ENCODE data around the gene CWC27. TPM values are rescaled to one million over a fixed set of nuclear protein-coding genes. Genes with fewer than 3 reads are reported as not detected.

CWC27 gene
- total RNA-seq, 1 experiment from 2014 or later: 12.6 TPM

DNA sequence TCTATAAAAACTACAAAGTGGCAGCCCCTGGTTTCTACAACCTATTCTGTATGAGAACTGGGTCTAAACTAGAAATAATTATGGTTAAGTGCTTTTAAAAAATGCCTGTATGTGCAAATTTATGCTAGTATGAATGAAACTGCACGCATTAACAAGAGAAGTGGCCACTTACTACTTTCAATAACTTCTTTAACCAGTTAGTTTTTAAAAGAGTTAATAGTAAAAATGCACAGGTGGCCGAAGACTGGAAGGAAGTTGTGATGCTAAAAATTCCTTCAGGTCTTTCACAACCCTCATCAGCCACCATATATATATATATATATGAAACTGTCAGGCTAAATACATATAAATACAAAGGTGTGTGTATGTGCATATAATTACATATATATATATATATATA lies 41.6 kb upstream of the CWC27 start:
- Histone ChIP-seq H3K9ac (ENCODE audit: low read length) (no peak overlapping the region), H4K20me1 (ENCODE audit: low read length) (no peaks in the 10 kb centered on the region), H3K4me2 (ENCODE audit: low read length) (no peak overlapping the region), H3F3A (ENCODE audit: low read length, unreplicated experiment) (no peaks in the 10 kb centered on the region), H2AFZ (ENCODE audit: low read length) (no peak overlapping the region), H3K9me2 (replicated peaks; ENCODE audit: low read length) (no peaks in the 10 kb centered on the region), H3K27ac (ENCODE audit: low read length) (no peak overlapping the region), H3K27me3 (ENCODE audit: low read length) (no peaks in the 10 kb centered on the region), H3K79me2 (ENCODE audit: low read length) (no peaks in the 10 kb centered on the region), H3K4me1 (ENCODE audit: insufficient read depth, low read length) (no peaks in the 10 kb centered on the region), H3K9me3 (ENCODE audit: low read length) (no peaks in the 10 kb centered on the region), H3K36me3 (ENCODE audit: low read depth, low read length) (no peaks in the 10 kb centered on the region), H3K4me3 (ENCODE audit: low read length) (no peak overlapping the region)
- CTCF ChIA-PET: no interaction called here
- TF ChIP-seq EZH2 (IDR thresholded peaks at IDR 0.05; ENCODE audit: low read length, unreplicated experiment) (no peak), EZH2phosphoT487 (IDR thresholded peaks at IDR 0.05; ENCODE audit: borderline replicate concordance, low read length) (no peak)
- TF ChIP-seq, protein P1, sequence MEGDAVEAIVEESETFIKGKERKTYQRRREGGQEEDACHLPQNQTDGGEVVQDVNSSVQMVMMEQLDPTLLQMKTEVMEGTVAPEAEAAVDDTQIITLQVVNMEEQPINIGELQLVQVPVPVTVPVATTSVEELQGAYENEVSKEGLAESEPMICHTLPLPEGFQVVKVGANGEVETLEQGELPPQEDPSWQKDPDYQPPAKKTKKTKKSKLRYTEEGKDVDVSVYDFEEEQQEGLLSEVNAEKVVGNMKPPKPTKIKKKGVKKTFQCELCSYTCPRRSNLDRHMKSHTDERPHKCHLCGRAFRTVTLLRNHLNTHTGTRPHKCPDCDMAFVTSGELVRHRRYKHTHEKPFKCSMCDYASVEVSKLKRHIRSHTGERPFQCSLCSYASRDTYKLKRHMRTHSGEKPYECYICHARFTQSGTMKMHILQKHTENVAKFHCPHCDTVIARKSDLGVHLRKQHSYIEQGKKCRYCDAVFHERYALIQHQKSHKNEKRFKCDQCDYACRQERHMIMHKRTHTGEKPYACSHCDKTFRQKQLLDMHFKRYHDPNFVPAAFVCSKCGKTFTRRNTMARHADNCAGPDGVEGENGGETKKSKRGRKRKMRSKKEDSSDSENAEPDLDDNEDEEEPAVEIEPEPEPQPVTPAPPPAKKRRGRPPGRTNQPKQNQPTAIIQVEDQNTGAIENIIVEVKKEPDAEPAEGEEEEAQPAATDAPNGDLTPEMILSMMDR (conservative IDR thresholded peaks at IDR 0.05; ENCODE audit: low read depth, low read length): no peak
- BruUV-seq (replicated peaks): no TSS peak
- DNase-seq: no peak
- intact Hi-C loops (cut with micrococcal nuclease): no loop called here
- ATAC-seq: no peak
- POLR2A ChIA-PET (ENCODE audit: unreplicated experiment): interaction anchor here (0.6 kb wide), 1 partner anchor 92 kb away, joined by 3 read pairs; no protein-coding TSS in a partner anchor

DNA sequence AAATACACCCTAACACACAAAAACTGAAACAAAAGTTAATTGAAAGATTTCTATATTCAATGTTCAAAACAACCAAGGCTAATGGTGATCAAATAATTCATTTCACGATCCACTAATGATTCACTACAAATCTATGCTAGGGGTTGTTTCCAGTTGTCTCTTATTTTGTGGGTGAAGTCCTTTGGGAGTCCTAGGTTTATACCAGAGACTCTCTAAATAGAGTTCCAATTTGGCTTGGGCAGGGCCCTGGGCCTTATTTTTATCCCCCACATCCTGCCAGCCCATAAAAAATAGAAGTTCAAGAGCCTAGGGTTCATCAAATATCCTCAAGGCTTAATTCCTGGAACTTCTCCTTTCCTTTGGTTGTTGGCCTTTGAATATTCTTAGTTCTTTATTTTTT lies 26.3 kb upstream of the CWC27 start:
- Histone ChIP-seq H3K27ac (ENCODE audit: low read length) (no peak overlapping the region), H3F3A (ENCODE audit: low read length, unreplicated experiment) (no peaks in the 10 kb centered on the region), H3K79me2 (ENCODE audit: low read length) (no peaks in the 10 kb centered on the region), H2AFZ (ENCODE audit: low read length) (no peak overlapping the region), H3K4me2 (ENCODE audit: low read length) (no peak overlapping the region), H4K20me1 (ENCODE audit: low read length) (no peaks in the 10 kb centered on the region), H3K36me3 (ENCODE audit: low read depth, low read length) (no peaks in the 10 kb centered on the region; the same call in 1 of the 2 replicates), H3K4me3 (ENCODE audit: low read length) (no peak overlapping the region), H3K4me1 (ENCODE audit: insufficient read depth, low read length) (no peaks in the 10 kb centered on the region), H3K9ac (ENCODE audit: low read length) (no peak overlapping the region), H3K9me2 (replicated peaks; ENCODE audit: low read length) (no peaks in the 10 kb centered on the region), H3K9me3 (ENCODE audit: low read length) (no peaks in the 10 kb centered on the region), H3K27me3 (ENCODE audit: low read length) (no peaks in the 10 kb centered on the region)
- BruUV-seq (replicated peaks): no TSS peak
- no peak for ATAC-seq
- POLR2A ChIA-PET (ENCODE audit: unreplicated experiment): no interaction called here
- TF ChIP-seq EZH2phosphoT487 (IDR thresholded peaks at IDR 0.05; ENCODE audit: borderline replicate concordance, low read length) (no peak), EZH2 (IDR thresholded peaks at IDR 0.05; ENCODE audit: low read length, unreplicated experiment) (no peak)
- TF ChIP-seq, protein P1 (conservative IDR thresholded peaks at IDR 0.05; ENCODE audit: low read depth, low read length): no peak
- no peak for DNase-seq
- CTCF ChIA-PET: no interaction called here
- intact Hi-C loops (cut with micrococcal nuclease): no loop called here

GRCh38 chr5:64742821-64743220 lies 25.9 kb upstream of the CWC27 start:
- no peak for DNase-seq

More at GRCh38 chr5:64742821-64743220, 25.9 kb upstream of the CWC27 start:
- no TSS peak for BruUV-seq (replicated peaks)
- H3K9me2 ChIP-seq (replicated peaks; ENCODE audit: low read length): no peaks in the 10 kb centered on the region
- H3K4me2 ChIP-seq (ENCODE audit: low read length): no peak overlapping the region
- no peaks in the 10 kb centered on the region for H3K4me1 ChIP-seq (ENCODE audit: insufficient read depth, low read length)
- intact Hi-C loops (cut with micrococcal nuclease): no loop called here
- ATAC-seq: no peak
- H4K20me1 ChIP-seq (ENCODE audit: low read length): no peaks in the 10 kb centered on the region
- no peaks in the 10 kb centered on the region for H3K27me3 ChIP-seq (ENCODE audit: low read length)
- no peak overlapping the region for H3K9ac ChIP-seq (ENCODE audit: low read length)
- H2AFZ ChIP-seq (ENCODE audit: low read length): no peak overlapping the region
- no peaks in the 10 kb centered on the region for H3K9me3 ChIP-seq (ENCODE audit: low read length)
- H3K36me3 ChIP-seq (ENCODE audit: low read depth, low read length): no peaks in the 10 kb centered on the region; the same call in 1 of the 2 replicates
- no peaks in the 10 kb centered on the region for H3F3A ChIP-seq (ENCODE audit: low read length, unreplicated experiment)
- CTCF ChIA-PET: no interaction called here
- POLR2A ChIA-PET (ENCODE audit: unreplicated experiment): no interaction called here
- H3K4me3 ChIP-seq (ENCODE audit: low read length): no peak overlapping the region
- H3K79me2 ChIP-seq (ENCODE audit: low read length): no peaks in the 10 kb centered on the region
- no peak for TF ChIP-seq EZH2phosphoT487 (IDR thresholded peaks at IDR 0.05; ENCODE audit: borderline replicate concordance, low read length)
- TF ChIP-seq EZH2 (IDR thresholded peaks at IDR 0.05; ENCODE audit: low read length, unreplicated experiment): no peak
- TF ChIP-seq, protein P1 (conservative IDR thresholded peaks at IDR 0.05; ENCODE audit: low read depth, low read length): no peak
- H3K27ac ChIP-seq (ENCODE audit: low read length): no peak overlapping the region

All from PC-3 (cell line).